GM13977 (cell line): Measurements from ENCODE around the gene GMEB1.
A peak's percentile ranks its signal among the peaks of the same experiment; 100 is the strongest.

Experiments
- DNase-seq: peaks from one replicate; pipeline ENCODE4 v3.0.0; 2012; ENCODE audit warnings: low spot score
- in situ Hi-C: fragments of 300-500 bp; cut with MboI; formaldehyde crosslinking; loops from one replicate; pipeline ENCODE4 v1.12.0; 2022; ENCODE audit warnings: low sequenced_read_pairs, low pct_unique_long_range_greater_than_20kb, mixed read lengths, inconsistent platforms; ENCODE audit not compliant: unreplicated experiment
- TF ChIP-seq, protein P1 (sequence below): IDR thresholded peaks from 2 replicates; pipeline ENCODE4 v1.5.1; 2012; ENCODE audit warnings: mild to moderate bottlenecking, control low read depth; ENCODE audit not compliant: insufficient read depth; ENCODE audit errors: extremely low read depth, missing control alignments

The GMEB1 gene

DNA sequence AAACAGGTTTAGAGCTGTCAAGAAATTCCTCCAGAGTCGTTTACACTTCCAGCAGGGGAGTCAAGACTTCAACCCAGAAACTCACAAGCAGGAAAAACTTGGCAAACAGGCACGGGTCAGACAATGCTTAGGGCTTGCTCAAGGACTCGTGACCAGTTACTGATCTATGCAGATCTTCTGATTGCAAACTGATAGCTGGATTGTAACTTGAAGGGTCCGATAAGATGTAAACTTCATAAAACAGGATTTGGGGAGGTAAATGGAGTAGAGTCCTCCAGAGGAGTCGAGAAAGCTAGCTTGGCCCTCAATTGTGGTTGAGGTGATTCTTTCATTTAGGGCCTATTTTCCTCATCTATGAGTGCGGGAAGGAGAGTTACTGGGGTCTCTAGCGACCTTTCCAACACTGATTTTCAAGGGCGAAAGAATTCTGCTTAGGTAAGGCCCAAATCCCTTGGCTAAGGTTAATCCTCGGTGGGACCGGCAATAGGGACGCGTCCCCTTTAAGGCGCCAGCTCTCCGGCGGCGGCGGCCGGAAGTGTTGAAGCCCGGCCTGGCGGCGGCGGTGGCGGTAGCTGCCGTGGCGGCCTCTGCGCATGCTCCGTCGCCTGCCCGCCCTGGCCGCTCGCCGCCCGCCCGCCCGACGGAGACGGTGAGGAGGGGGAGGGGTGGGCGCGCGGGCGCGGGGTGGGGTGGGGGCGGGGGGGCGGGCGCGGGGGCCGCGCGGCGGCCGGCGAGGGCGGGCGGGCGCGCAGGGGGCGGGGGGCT, at the start of gene GMEB1:
Gene GMEB1 (plus strand): TSS at position 594 of the 765 bp plus-strand sequence. CDS start 14,829 bp downstream, outside the sequence.
- in situ Hi-C loops: no loop called here
- DNase-seq: peak; percentile 96
- TF ChIP-seq, protein P1, sequence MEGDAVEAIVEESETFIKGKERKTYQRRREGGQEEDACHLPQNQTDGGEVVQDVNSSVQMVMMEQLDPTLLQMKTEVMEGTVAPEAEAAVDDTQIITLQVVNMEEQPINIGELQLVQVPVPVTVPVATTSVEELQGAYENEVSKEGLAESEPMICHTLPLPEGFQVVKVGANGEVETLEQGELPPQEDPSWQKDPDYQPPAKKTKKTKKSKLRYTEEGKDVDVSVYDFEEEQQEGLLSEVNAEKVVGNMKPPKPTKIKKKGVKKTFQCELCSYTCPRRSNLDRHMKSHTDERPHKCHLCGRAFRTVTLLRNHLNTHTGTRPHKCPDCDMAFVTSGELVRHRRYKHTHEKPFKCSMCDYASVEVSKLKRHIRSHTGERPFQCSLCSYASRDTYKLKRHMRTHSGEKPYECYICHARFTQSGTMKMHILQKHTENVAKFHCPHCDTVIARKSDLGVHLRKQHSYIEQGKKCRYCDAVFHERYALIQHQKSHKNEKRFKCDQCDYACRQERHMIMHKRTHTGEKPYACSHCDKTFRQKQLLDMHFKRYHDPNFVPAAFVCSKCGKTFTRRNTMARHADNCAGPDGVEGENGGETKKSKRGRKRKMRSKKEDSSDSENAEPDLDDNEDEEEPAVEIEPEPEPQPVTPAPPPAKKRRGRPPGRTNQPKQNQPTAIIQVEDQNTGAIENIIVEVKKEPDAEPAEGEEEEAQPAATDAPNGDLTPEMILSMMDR: no peak

DNA sequence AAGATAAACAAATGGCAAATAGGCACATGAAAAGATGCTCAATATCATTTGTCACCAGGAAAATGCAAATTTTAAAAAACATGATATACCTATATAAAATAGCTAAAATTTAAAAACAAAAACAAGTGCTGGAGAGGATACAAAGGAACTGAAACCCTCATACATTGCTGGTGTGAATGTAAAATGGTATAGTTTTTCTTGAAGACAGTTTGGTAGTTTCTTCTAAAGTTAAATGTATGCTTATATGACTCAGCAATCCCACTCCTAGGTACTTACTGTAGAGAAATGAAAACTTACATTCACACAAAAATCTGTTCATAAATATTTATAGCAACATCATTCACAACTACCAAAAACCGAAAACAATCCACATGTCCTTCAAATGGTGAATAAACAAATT, 36.9 kb upstream of the GMEB1 start:
- TF ChIP-seq, protein P1: no peak
- in situ Hi-C loops: no loop called here
- peak; percentile 42 for DNase-seq

- in situ Hi-C loops: no loop called here
- TF ChIP-seq, protein P1: no peak
- no peak for DNase-seq
Observed at GRCh38 chr1:28632560-28632959, 36.0 kb upstream of the GMEB1 start.

- DNase-seq: no peak
- in situ Hi-C loops: loop anchor here (10.0 kb wide), 1 partner anchor 234 kb away; no protein-coding TSS in a partner anchor
- TF ChIP-seq, protein P1: peak; percentile 47
Observed at GRCh38 chr1:28640766-28641165, 27.8 kb upstream of the GMEB1 start.

GRCh38 chr1:28642056-28642846, 26.3 kb upstream of the GMEB1 start:
- DNase-seq: peak; percentile 40
- in situ Hi-C loops: loop anchor here (10.0 kb wide), 1 partner anchor 233 kb away; no protein-coding TSS in a partner anchor
- TF ChIP-seq, protein P1: no peak

DNA sequence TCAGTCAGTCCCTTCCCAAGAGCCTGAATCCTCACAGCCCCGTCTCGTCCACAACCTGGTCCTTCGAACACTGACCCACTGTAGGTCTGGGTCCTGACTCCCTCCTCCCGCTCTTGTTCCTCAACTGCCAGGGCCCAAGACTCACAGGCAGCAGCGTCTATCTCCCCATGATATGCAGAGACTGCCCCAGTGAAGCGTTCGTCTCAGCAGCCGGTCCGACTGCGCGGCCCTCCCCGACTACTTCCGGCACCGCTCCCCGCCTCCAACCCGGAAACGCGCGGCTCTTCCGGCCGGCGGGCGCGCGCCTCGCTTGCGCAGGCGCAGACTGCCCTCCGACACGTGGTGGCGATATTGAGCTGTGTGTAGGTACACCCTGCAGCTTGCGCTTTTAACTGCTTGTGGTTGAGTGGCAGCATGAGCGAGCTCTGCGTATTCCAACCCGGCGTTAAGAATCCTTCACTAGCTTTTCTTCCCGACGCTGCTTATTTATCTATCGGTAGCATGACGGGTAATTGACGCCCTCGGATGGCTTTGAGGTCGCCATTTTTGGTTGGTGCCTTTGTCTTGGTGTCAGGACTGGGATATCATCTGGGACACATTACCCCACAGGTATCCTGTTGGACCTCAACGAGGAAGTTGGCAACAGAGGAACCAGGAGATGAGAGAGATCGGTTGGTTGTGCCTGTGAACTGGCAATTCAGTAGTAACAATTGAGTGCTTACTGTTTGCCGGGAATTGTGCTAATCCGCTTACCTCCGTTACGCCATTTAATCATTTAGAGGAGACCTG, 25.5 kb upstream of the GMEB1 start, which contains the start of gene TAF12:
Gene TAF12 (minus strand): TSS at position 221 of the 789 bp plus-strand sequence. CDS start 20,986 bp downstream, outside the sequence.
- DNase-seq: peak; percentile 89
- TF ChIP-seq, protein P1: peak; percentile 56
- in situ Hi-C loops: loop anchor here (10.0 kb wide), 1 partner anchor 232 kb away; no protein-coding TSS in a partner anchor
